ENCODE measurements around the gene SORCS2.

Gene SORCS2

GRCh38 chr4:7658341-7659204, 466.2 kb downstream of the SORCS2 start:
- Mint-ChIP-seq H3K9me3 (no peaks in the 10 kb centered on the region), H3K4me1 (ENCODE audit: low read depth in 2 of 2) (peaks cover 7 to 20% of the 10 kb centered on the region in 2 donors), H3K27ac (no peak overlapping the region), H3K27me3 (no peaks in the 10 kb centered on the region), H3K36me3 (ENCODE audit: insufficient read depth) (no peaks in the 10 kb centered on the region), H3K4me3 (no peak overlapping the region)
- ATAC-seq (replicated peaks): no peak
- DNase-seq: no peak

- Mint-ChIP-seq H3K9me3 (no peaks in the 10 kb centered on the region), H3K4me1 (ENCODE audit: low read depth in 2 of 2) (peaks cover 4 to 13% of the 10 kb centered on the region in 2 donors), H3K27ac (no peak overlapping the region), H3K27me3 (no peaks in the 10 kb centered on the region), H3K4me3 (no peak overlapping the region), H3K36me3 (ENCODE audit: insufficient read depth) (no peaks in the 10 kb centered on the region)
- DNase-seq (no peak), ATAC-seq (replicated peaks) (no peak)
Observed at GRCh38 chr4:7659429-7660175, 467.3 kb downstream of the SORCS2 start.

GRCh38 chr4:7660176-7661039, 468.1 kb downstream of the SORCS2 start:
- peaks cover 3 to 6% of the 10 kb centered on the region in 2 donors for H3K4me1 Mint-ChIP-seq (ENCODE audit: low read depth in 2 of 2)
- no peak overlapping the region for H3K4me3 Mint-ChIP-seq
- no peak for DNase-seq

GRCh38 chr4:7661066-7661748, 468.9 kb downstream of the SORCS2 start:
- Mint-ChIP-seq H3K27me3 (peaks cover 0 to 6% of the 10 kb centered on the region in 2 donors), H3K36me3 (ENCODE audit: insufficient read depth) (peaks cover 3% of the 10 kb centered on the region), H3K4me1 (ENCODE audit: low read depth in 2 of 2) (peaks cover 6 to 7% of the 10 kb centered on the region in 2 donors), H3K4me3 (no peak overlapping the region), H3K27ac (no peak overlapping the region), H3K9me3 (no peaks in the 10 kb centered on the region)
- ATAC-seq (replicated peaks): no peak
- no peak for DNase-seq

More at GRCh38 chr4:7660176-7661039, 468.1 kb downstream of the SORCS2 start:
- Mint-ChIP-seq H3K27me3 (peaks cover 0 to 2% of the 10 kb centered on the region in 2 donors), H3K36me3 (ENCODE audit: insufficient read depth) (peaks cover 3% of the 10 kb centered on the region), H3K27ac (no peak overlapping the region), H3K9me3 (no peaks in the 10 kb centered on the region)
- ATAC-seq (replicated peaks): no peak

- DNase-seq (no peak), ATAC-seq (replicated peaks) (no peak)
- peaks cover 4 to 7% of the 10 kb centered on the region in 2 donors for H3K4me1 Mint-ChIP-seq (ENCODE audit: low read depth in 2 of 2)
- H3K27me3 Mint-ChIP-seq: peaks cover 0 to 6% of the 10 kb centered on the region in 2 donors
- no peaks in the 10 kb centered on the region for H3K9me3 Mint-ChIP-seq
- no peak overlapping the region for H3K27ac Mint-ChIP-seq
- H3K36me3 Mint-ChIP-seq (ENCODE audit: insufficient read depth): peaks cover 3% of the 10 kb centered on the region
- H3K4me3 Mint-ChIP-seq: no peak overlapping the region
Observed at GRCh38 chr4:7661846-7662506, 469.6 kb downstream of the SORCS2 start.

GRCh38 chr4:7662507-7662846, 470.1 kb downstream of the SORCS2 start:
- H3K27ac Mint-ChIP-seq: no peak overlapping the region
- peaks cover 3% of the 10 kb centered on the region for H3K36me3 Mint-ChIP-seq (ENCODE audit: insufficient read depth)
- no peak overlapping the region for H3K4me3 Mint-ChIP-seq
- H3K9me3 Mint-ChIP-seq: no peaks in the 10 kb centered on the region
- no peak for DNase-seq
- peaks cover 4 to 7% of the 10 kb centered on the region in 2 donors for H3K4me1 Mint-ChIP-seq (ENCODE audit: low read depth in 2 of 2)
- peaks cover 0 to 6% of the 10 kb centered on the region in 2 donors for H3K27me3 Mint-ChIP-seq
- ATAC-seq (replicated peaks): no peak

- H3K36me3 Mint-ChIP-seq (ENCODE audit: insufficient read depth): peaks cover 3% of the 10 kb centered on the region
- H3K9me3 Mint-ChIP-seq: no peaks in the 10 kb centered on the region
- no peak overlapping the region for H3K27ac Mint-ChIP-seq
- no peak for DNase-seq
- H3K4me3 Mint-ChIP-seq: no peak overlapping the region
- H3K4me1 Mint-ChIP-seq (ENCODE audit: low read depth in 2 of 2): peaks cover 9 to 14% of the 10 kb centered on the region in 2 donors
- no peak for ATAC-seq (replicated peaks)
- peaks cover 0 to 10% of the 10 kb centered on the region in 2 donors for H3K27me3 Mint-ChIP-seq
Observed at GRCh38 chr4:7663075-7663541, 470.8 kb downstream of the SORCS2 start.

- peaks cover 0 to 13% of the 10 kb centered on the region in 2 donors for H3K27me3 Mint-ChIP-seq
- no peak overlapping the region for H3K27ac Mint-ChIP-seq
Observed at GRCh38 chr4:7664106-7664505, 471.8 kb downstream of the SORCS2 start.

GRCh38 chr4:7665321-7665720, 473.0 kb downstream of the SORCS2 start:
- no peak for ATAC-seq (replicated peaks)
- H3K27ac Mint-ChIP-seq: peak overlapping the region in 1 of 2 donors; percentile 56
- DNase-seq: no peak
- H3K4me1 Mint-ChIP-seq (ENCODE audit: low read depth in 2 of 2): peaks cover 11 to 17% of the 10 kb centered on the region in 2 donors
- no peak overlapping the region for H3K4me3 Mint-ChIP-seq
- peaks cover 3% of the 10 kb centered on the region for H3K36me3 Mint-ChIP-seq (ENCODE audit: insufficient read depth)
- no peaks in the 10 kb centered on the region for H3K9me3 Mint-ChIP-seq
- peaks cover 0 to 13% of the 10 kb centered on the region in 2 donors for H3K27me3 Mint-ChIP-seq

More at GRCh38 chr4:7664106-7664505, 471.8 kb downstream of the SORCS2 start:
- Mint-ChIP-seq H3K9me3 (no peaks in the 10 kb centered on the region), H3K4me3 (no peak overlapping the region), H3K4me1 (ENCODE audit: low read depth in 2 of 2) (peaks cover 11 to 17% of the 10 kb centered on the region in 2 donors), H3K36me3 (ENCODE audit: insufficient read depth) (peaks cover 3% of the 10 kb centered on the region)
- no peak for DNase-seq
- ATAC-seq (replicated peaks): no peak

- Mint-ChIP-seq H3K27me3 (peaks cover 0 to 13% of the 10 kb centered on the region in 2 donors), H3K9me3 (no peaks in the 10 kb centered on the region), H3K4me1 (ENCODE audit: low read depth in 2 of 2) (peaks cover 11 to 17% of the 10 kb centered on the region in 2 donors), H3K4me3 (no peak overlapping the region), H3K27ac (peak overlapping the region in 1 of 2 donors; percentile 56), H3K36me3 (ENCODE audit: insufficient read depth) (peaks cover 3% of the 10 kb centered on the region)
- DNase-seq: no peak
- ATAC-seq (replicated peaks): no peak
Observed at GRCh38 chr4:7666011-7666410, 473.7 kb downstream of the SORCS2 start.

- H3K9me3 Mint-ChIP-seq: no peaks in the 10 kb centered on the region
- no peak for ATAC-seq (replicated peaks)
- peaks cover 0 to 13% of the 10 kb centered on the region in 2 donors for H3K27me3 Mint-ChIP-seq
- DNase-seq: no peak
- H3K4me1 Mint-ChIP-seq (ENCODE audit: low read depth in 2 of 2): peaks cover 11 to 17% of the 10 kb centered on the region in 2 donors
- no peak overlapping the region for H3K27ac Mint-ChIP-seq
- peaks cover 3% of the 10 kb centered on the region for H3K36me3 Mint-ChIP-seq (ENCODE audit: insufficient read depth)
- no peak overlapping the region for H3K4me3 Mint-ChIP-seq
Observed at GRCh38 chr4:7666744-7667143, 474.4 kb downstream of the SORCS2 start.

GRCh38 chr4:7668271-7668670, 475.9 kb downstream of the SORCS2 start:
- no peak for DNase-seq
- no peak for ATAC-seq (replicated peaks)
- H3K4me1 Mint-ChIP-seq (ENCODE audit: low read depth in 2 of 2): peaks cover 7 to 17% of the 10 kb centered on the region in 2 donors
- H3K9me3 Mint-ChIP-seq: no peaks in the 10 kb centered on the region
- H3K27me3 Mint-ChIP-seq: peaks cover 0 to 13% of the 10 kb centered on the region in 2 donors
- H3K4me3 Mint-ChIP-seq: no peak overlapping the region
- H3K36me3 Mint-ChIP-seq (ENCODE audit: insufficient read depth): peaks cover 3% of the 10 kb centered on the region
- H3K27ac Mint-ChIP-seq: peak overlapping the region; percentile 59 to 87
